DOHH2 (cell line): ENCODE measurements around the gene DIP2B.

ENCODE experiments used
- H3F3A ChIP-seq: fragments of 200-600 bp; sonication (generic), shearing (Covaris generic); 2 replicates; pipeline ENCODE4 v1.6.0; 2016; ENCODE audit warnings: antibody characterized with exemption, mild to moderate bottlenecking; ENCODE audit not compliant: control insufficient read depth, insufficient read depth
- H3K27ac ChIP-seq: fragments of 200-600 bp; sonication (generic); 2 replicates; pipeline ENCODE4 v1.5.1; 2014; ENCODE audit warnings: low read depth, mild to moderate bottlenecking, low read length, moderate library complexity
- H3K27me3 ChIP-seq: fragments of 200-600 bp; sonication (generic); 2 replicates; pipeline ENCODE4 v1.6.1; 2014; ENCODE audit warnings: mild to moderate bottlenecking, low read length, mixed read lengths; ENCODE audit not compliant: control insufficient read depth
- H3K36me3 ChIP-seq: fragments of 200-600 bp; sonication (generic); 2 replicates; pipeline ENCODE4 v1.6.1; 2014; ENCODE audit warnings: mild to moderate bottlenecking, low read length, moderate library complexity, mixed read lengths; ENCODE audit not compliant: control insufficient read depth
- H3K4me1 ChIP-seq: fragments of 200-600 bp; sonication (generic); 2 replicates; pipeline ENCODE4 v1.6.1; 2014; ENCODE audit warnings: mild to moderate bottlenecking, low read length, mixed read lengths; ENCODE audit not compliant: control insufficient read depth
- H3K4me2 ChIP-seq: fragments of 200-600 bp; sonication (generic); 2 replicates; pipeline ENCODE4 v1.6.0; 2014; ENCODE audit warnings: mild to moderate bottlenecking, low read length, moderate library complexity
- H3K4me3 ChIP-seq: fragments of 200-600 bp; sonication (generic); 2 replicates; pipeline ENCODE4 v1.5.1; 2014; ENCODE audit warnings: mild to moderate bottlenecking, low read length, mixed read lengths
- H3K79me2 ChIP-seq: fragments of 200-600 bp; sonication (generic); 2 replicates; pipeline ENCODE4 v1.6.1; 2014; ENCODE audit warnings: mild to moderate bottlenecking, low read length, mixed read lengths; ENCODE audit not compliant: control insufficient read depth
- H3K9me2 ChIP-seq: fragments of 200-600 bp; sonication (generic); replicated peaks from 2 replicates; pipeline ENCODE4 v1.6.1; 2014; ENCODE audit warnings: mild to moderate bottlenecking, low read length, mixed read lengths; ENCODE audit not compliant: control insufficient read depth
- H3K9me3 ChIP-seq: fragments of 200-600 bp; sonication (generic); 2 replicates; pipeline ENCODE4 v1.6.1; 2014; ENCODE audit warnings: antibody characterized with exemption, low read length, mixed read lengths; ENCODE audit not compliant: control insufficient read depth, insufficient read depth
- H4K20me1 ChIP-seq: fragments of 200-600 bp; sonication (generic); 2 replicates; pipeline ENCODE4 v1.6.0; 2014; ENCODE audit warnings: low read depth, mild to moderate bottlenecking, antibody characterized with exemption, low read length, moderate library complexity; ENCODE audit not compliant: control insufficient read depth, insufficient read depth
- EZH2phosphoT487 ChIP-seq: fragments of 200-600 bp; sonication (generic); IDR thresholded peaks from 2 replicates; pipeline ENCODE4 v1.6.1; 2017; ENCODE audit warnings: borderline replicate concordance, mild to moderate bottlenecking, antibody characterized with exemption, low read length, moderate library complexity, mixed read lengths
- TF ChIP-seq, protein P1 (sequence below): fragments of 200-600 bp; sonication (generic); IDR thresholded peaks from one replicate; pipeline ENCODE4 v1.5.1; 2014; ENCODE audit warnings: antibody characterized with exemption, mild to moderate bottlenecking, low read depth, low read length; ENCODE audit not compliant: poor library complexity, severe bottlenecking

DIP2B gene

DNA sequence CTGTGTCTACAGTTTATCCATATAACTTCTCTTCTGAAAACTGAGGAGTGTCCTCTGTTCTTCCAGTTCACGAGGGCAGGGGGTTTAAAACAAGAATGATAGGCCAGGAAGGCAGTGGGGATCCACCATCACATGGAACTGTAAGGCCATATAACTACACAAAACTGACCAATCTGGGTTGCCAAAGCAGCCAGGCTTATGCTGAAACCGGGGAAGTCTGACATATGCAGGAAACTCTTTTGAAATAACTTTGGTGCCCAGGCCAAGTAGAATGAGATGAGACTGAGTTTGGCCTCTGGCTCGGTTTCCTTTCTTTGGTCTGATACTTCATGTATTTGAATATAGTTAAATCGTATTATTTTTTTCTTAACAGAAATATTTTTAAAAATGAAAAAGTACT is 241.1 kb downstream of the DIP2B start:
- no peak overlapping the region for H3K27ac ChIP-seq
- TF ChIP-seq EZH2phosphoT487, result no peak
- TF ChIP-seq, protein P1, sequence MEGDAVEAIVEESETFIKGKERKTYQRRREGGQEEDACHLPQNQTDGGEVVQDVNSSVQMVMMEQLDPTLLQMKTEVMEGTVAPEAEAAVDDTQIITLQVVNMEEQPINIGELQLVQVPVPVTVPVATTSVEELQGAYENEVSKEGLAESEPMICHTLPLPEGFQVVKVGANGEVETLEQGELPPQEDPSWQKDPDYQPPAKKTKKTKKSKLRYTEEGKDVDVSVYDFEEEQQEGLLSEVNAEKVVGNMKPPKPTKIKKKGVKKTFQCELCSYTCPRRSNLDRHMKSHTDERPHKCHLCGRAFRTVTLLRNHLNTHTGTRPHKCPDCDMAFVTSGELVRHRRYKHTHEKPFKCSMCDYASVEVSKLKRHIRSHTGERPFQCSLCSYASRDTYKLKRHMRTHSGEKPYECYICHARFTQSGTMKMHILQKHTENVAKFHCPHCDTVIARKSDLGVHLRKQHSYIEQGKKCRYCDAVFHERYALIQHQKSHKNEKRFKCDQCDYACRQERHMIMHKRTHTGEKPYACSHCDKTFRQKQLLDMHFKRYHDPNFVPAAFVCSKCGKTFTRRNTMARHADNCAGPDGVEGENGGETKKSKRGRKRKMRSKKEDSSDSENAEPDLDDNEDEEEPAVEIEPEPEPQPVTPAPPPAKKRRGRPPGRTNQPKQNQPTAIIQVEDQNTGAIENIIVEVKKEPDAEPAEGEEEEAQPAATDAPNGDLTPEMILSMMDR, result no peak
- H3K79me2 ChIP-seq, result no peaks in the 10 kb centered on the region
- H3K4me2 ChIP-seq, result no peak overlapping the region
- peaks cover 23% of the 10 kb centered on the region for H3K36me3 ChIP-seq
- H3K27me3 ChIP-seq, result no peaks in the 10 kb centered on the region
- H3K9me3 ChIP-seq, result no peaks in the 10 kb centered on the region
- H3K4me3 ChIP-seq, result no peak overlapping the region
- H4K20me1 ChIP-seq, result no peaks in the 10 kb centered on the region
- peaks cover 2% of the 10 kb centered on the region; the same call in 1 of the 2 replicates for H3F3A ChIP-seq
- H3K9me2 ChIP-seq, result no peaks in the 10 kb centered on the region
- no peaks in the 10 kb centered on the region for H3K4me1 ChIP-seq

DNA sequence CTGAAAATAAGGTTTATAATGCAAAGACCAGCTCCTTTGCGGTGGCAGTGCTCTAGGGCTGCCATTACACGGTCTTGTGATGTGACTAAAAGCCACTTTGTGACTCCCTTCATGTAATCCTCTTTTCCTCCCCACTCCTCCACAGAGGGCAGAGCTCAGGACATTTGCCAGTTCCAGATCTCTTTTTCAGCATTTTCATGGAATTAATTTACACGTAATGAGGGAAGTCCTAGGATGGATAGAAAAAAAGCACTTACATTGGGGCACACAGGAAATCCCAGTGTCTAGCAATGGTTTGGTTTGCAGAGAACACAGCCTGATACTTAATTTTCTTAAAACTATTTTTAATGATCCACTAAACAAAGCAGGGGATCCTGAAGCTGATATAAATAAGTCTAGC is 241.6 kb downstream of the DIP2B start:
- Histone ChIP-seq H3K27ac (no peak overlapping the region), H3K27me3 (no peaks in the 10 kb centered on the region), H3K9me2 (no peaks in the 10 kb centered on the region), H3K9me3 (no peaks in the 10 kb centered on the region), H3K4me3 (no peak overlapping the region), H3K4me1 (no peaks in the 10 kb centered on the region), H4K20me1 (no peaks in the 10 kb centered on the region), H3K79me2 (no peaks in the 10 kb centered on the region), H3K36me3 (peaks cover 18% of the 10 kb centered on the region), H3K4me2 (no peak overlapping the region), H3F3A (peaks cover 2% of the 10 kb centered on the region; the same call in 1 of the 2 replicates)
- no peak for TF ChIP-seq EZH2phosphoT487

DNA sequence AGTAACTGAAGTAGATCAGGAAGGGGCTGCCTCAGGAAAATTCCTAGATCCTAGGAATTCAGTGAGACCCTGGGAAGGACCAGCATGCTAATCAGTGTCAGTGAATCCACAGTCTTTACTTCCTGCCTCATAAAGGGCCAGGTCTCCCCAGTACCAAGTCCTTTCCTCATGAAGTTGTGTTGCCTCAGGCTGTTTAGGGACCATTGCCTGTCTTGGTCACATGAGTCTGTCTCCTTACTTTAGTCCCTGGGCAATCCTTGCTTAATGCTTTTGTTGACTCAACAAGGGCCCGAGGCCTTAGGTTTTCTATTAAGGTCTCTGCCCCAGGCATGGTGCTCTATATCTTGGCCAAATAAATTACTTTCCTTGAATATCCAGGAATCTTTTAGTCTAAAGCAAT is 243.0 kb downstream of the DIP2B start:
- H3K9me3 ChIP-seq, result no peaks in the 10 kb centered on the region
- no peak overlapping the region for H3K27ac ChIP-seq
- no peak for TF ChIP-seq EZH2phosphoT487
- TF ChIP-seq, protein P1, result no peak
- no peaks in the 10 kb centered on the region for H4K20me1 ChIP-seq
- H3K27me3 ChIP-seq, result no peaks in the 10 kb centered on the region
- no peak overlapping the region for H3K4me3 ChIP-seq
- H3K4me2 ChIP-seq, result no peak overlapping the region
- no peaks in the 10 kb centered on the region for H3K9me2 ChIP-seq
- H3K36me3 ChIP-seq, result peaks cover 15% of the 10 kb centered on the region
- H3K79me2 ChIP-seq, result no peaks in the 10 kb centered on the region
- no peaks in the 10 kb centered on the region for H3K4me1 ChIP-seq
- peaks cover 7% of the 10 kb centered on the region; the same call in 1 of the 2 replicates for H3F3A ChIP-seq

- no peak overlapping the region for H3K4me3 ChIP-seq
- no peak overlapping the region for H3K4me2 ChIP-seq
- peaks cover 14% of the 10 kb centered on the region for H3K36me3 ChIP-seq
- H3K27me3 ChIP-seq, result no peaks in the 10 kb centered on the region
- H3F3A ChIP-seq, result peaks cover 7% of the 10 kb centered on the region; the same call in 1 of the 2 replicates
- no peaks in the 10 kb centered on the region for H3K79me2 ChIP-seq
- no peaks in the 10 kb centered on the region for H4K20me1 ChIP-seq
- H3K9me3 ChIP-seq, result no peaks in the 10 kb centered on the region
- H3K4me1 ChIP-seq, result no peaks in the 10 kb centered on the region
- TF ChIP-seq, protein P1, result no peak
- TF ChIP-seq EZH2phosphoT487, result no peak
- no peak overlapping the region for H3K27ac ChIP-seq
- H3K9me2 ChIP-seq, result no peaks in the 10 kb centered on the region
Observed at GRCh38 chr12:50749459-50749882, 244.7 kb downstream of the DIP2B start.
